Measurements from ENCODE around the gene LRP8.

DNA sequence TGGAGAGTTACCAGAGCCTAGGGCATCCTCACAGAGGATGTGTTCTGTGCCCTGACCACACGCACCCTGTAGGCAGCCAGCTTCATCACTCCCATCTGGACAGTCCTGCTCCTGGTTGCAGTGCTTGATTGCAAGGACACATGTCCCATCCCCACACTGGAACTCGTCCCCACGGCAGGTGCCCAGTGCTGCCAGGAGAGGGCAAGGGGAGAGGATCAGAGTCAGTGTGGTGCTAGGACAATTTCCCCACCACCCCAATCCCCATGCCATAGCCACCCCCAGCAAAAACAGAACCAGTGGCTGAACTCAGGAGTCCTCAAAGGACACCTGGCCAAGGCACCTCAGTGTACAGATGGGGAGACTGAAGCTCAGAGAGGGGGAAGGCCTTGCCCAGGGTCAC, 52.3 kb downstream of the LRP8 start:
- TF ChIP-seq, protein P1, sequence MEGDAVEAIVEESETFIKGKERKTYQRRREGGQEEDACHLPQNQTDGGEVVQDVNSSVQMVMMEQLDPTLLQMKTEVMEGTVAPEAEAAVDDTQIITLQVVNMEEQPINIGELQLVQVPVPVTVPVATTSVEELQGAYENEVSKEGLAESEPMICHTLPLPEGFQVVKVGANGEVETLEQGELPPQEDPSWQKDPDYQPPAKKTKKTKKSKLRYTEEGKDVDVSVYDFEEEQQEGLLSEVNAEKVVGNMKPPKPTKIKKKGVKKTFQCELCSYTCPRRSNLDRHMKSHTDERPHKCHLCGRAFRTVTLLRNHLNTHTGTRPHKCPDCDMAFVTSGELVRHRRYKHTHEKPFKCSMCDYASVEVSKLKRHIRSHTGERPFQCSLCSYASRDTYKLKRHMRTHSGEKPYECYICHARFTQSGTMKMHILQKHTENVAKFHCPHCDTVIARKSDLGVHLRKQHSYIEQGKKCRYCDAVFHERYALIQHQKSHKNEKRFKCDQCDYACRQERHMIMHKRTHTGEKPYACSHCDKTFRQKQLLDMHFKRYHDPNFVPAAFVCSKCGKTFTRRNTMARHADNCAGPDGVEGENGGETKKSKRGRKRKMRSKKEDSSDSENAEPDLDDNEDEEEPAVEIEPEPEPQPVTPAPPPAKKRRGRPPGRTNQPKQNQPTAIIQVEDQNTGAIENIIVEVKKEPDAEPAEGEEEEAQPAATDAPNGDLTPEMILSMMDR (IDR thresholded peaks at IDR 0.05; ENCODE audit: insufficient read depth, low read length, poor library complexity, severe bottlenecking), result no peak
- no peak for TF ChIP-seq EZH2phosphoT487 (conservative IDR thresholded peaks at IDR 0.05; ENCODE audit: low read length)

Data from SU-DHL-6 (cell line).